IMR-90 (cell line): Measurements from ENCODE around the gene ATP9B. TPM values are rescaled to one million over a fixed set of nuclear protein-coding genes. Genes with fewer than 3 reads are reported as not detected.

Experiments used
- ATAC-seq: fragments of 200-7000 bp; cut with Tn5 transposase; 2 replicates; pipeline ENCODE4 v1.9.1; 2020; ENCODE audit warnings: low read depth, mild to moderate bottlenecking, moderate library complexity
- BruUV-seq: library from RNA; stranded (reverse); fragments of 400-500 nt; replicated peaks from 2 replicates; lab custom pipeline; 2021; lab: Mats Ljungman, UMichigan
- CTCF ChIA-PET: fragments of 300-600 bp; formaldehyde crosslinking; extraction: SDS; loops from one replicate; lab custom pipeline; 2021; ENCODE audit warnings: antibody characterized with exemption; lab: Yijun Ruan, JAX
- POLR2A ChIA-PET: fragments of 300-600 bp; sonication (Branson Sonifier 250); formaldehyde crosslinking; loops from one replicate; lab custom pipeline; 2022; ENCODE audit warnings: antibody characterized with exemption; ENCODE audit not compliant: unreplicated experiment; lab: Charles Lee
- DNase-seq: peaks from one replicate; pipeline ENCODE4 v3.0.0; 2013
- H2AFZ ChIP-seq: replicated peaks from 2 replicates; pipeline ENCODE3; 2013; ENCODE audit warnings: low read length, mild to moderate bottlenecking; ENCODE audit not compliant: poor library complexity
- H2AK5ac ChIP-seq: 2 replicates; pipeline ENCODE4 v1.6.1; 2013; ENCODE audit warnings: low read depth, low read length, inconsistent platforms
- H2AK9ac ChIP-seq: replicated peaks from 2 replicates; pipeline ENCODE3; 2013; ENCODE audit warnings: mild to moderate bottlenecking, low read depth, low read length, moderate library complexity; ENCODE audit not compliant: poor library complexity
- H2BK120ac ChIP-seq: 2 replicates; pipeline ENCODE4 v1.6.1; 2013; ENCODE audit warnings: low read depth, low read length, inconsistent platforms
- H2BK15ac ChIP-seq: 3 replicates; pipeline ENCODE4 v1.6.1; 2013; ENCODE audit warnings: low read depth, low read length, inconsistent platforms
- H2BK20ac ChIP-seq: 2 replicates; pipeline ENCODE4 v1.6.1; 2013; ENCODE audit warnings: low read depth, mild to moderate bottlenecking, inconsistent platforms, low read length, moderate library complexity
- H2BK5ac ChIP-seq: 2 replicates; pipeline ENCODE4 v1.6.1; 2013; ENCODE audit warnings: mild to moderate bottlenecking, low read depth, low read length, inconsistent platforms; ENCODE audit not compliant: poor library complexity, severe bottlenecking
- H3K14ac ChIP-seq: replicated peaks from 2 replicates; pipeline ENCODE4 v1.6.1; 2013; ENCODE audit warnings: low read depth, low read length, inconsistent platforms
- H3K18ac ChIP-seq: 2 replicates; pipeline ENCODE4 v1.6.1; 2013; ENCODE audit warnings: low read depth, low read length, control low read depth
- H3K23ac ChIP-seq: 2 replicates; pipeline ENCODE4 v1.6.1; 2013; ENCODE audit warnings: low read depth, low read length, inconsistent platforms
- H3K27ac ChIP-seq: 2 replicates; pipeline ENCODE4 v1.5.1; 2013; ENCODE audit warnings: mild to moderate bottlenecking, control low read depth, low read length; ENCODE audit not compliant: insufficient read depth
- H3K27me3 ChIP-seq: 2 replicates; pipeline ENCODE4 v1.6.1; 2013; ENCODE audit warnings: low read length; ENCODE audit not compliant: control insufficient read depth, insufficient read depth
- H3K36me3 ChIP-seq: 2 replicates; pipeline ENCODE4 v1.6.1; 2013; ENCODE audit warnings: low read length, mixed read lengths; ENCODE audit not compliant: control insufficient read depth, insufficient read depth
- H3K4ac ChIP-seq: 2 replicates; pipeline ENCODE4 v1.6.1; 2013; ENCODE audit warnings: low read depth, low read length, inconsistent platforms
- H3K4me1 ChIP-seq: 2 replicates; pipeline ENCODE4 v1.6.1; 2013; ENCODE audit warnings: low read length, mixed read lengths; ENCODE audit not compliant: control insufficient read depth, insufficient read depth
- H3K4me2 ChIP-seq: 2 replicates; pipeline ENCODE4 v1.6.1; 2013; ENCODE audit warnings: low read depth, mild to moderate bottlenecking, control low read depth, low read length, moderate library complexity
- H3K4me3 ChIP-seq: 2 replicates; pipeline ENCODE4 v1.5.1; 2013; ENCODE audit warnings: low read depth, mild to moderate bottlenecking, control low read depth, low read length, moderate library complexity; ENCODE audit not compliant: insufficient read depth
- H3K56ac ChIP-seq: 2 replicates; pipeline ENCODE4 v1.6.1; 2013; ENCODE audit warnings: low read length, inconsistent platforms; ENCODE audit not compliant: insufficient read depth; ENCODE audit errors: extremely low read depth
- H3K79me1 ChIP-seq, 2 experiments: 2 replicates each; pipeline ENCODE4 v1.6.1; 2013; ENCODE audit warnings: low read length in 2 of 2, inconsistent platforms in 1 of 2, low read depth in 1 of 2
- H3K9ac ChIP-seq: 2 replicates; pipeline ENCODE4 v1.6.1; 2013; ENCODE audit warnings: low read depth, low read length, control low read depth
- H3K9me1 ChIP-seq: 2 replicates; pipeline ENCODE4 v1.6.1; 2013; ENCODE audit warnings: low read length, inconsistent platforms; ENCODE audit not compliant: insufficient read depth
- H3K9me3 ChIP-seq: 2 replicates; pipeline ENCODE4 v1.6.1; 2013; ENCODE audit warnings: low read length; ENCODE audit not compliant: control insufficient read depth, insufficient read depth
- H4K20me1 ChIP-seq: 2 replicates; pipeline ENCODE4 v1.6.1; 2013; ENCODE audit warnings: low read length, inconsistent platforms; ENCODE audit not compliant: insufficient read depth
- H4K5ac ChIP-seq: 2 replicates; pipeline ENCODE4 v1.6.1; 2013; ENCODE audit warnings: mild to moderate bottlenecking, low read depth, low read length, control low read depth
- H4K8ac ChIP-seq, 2 experiments: 2 replicates each; pipeline ENCODE4 v1.6.1; 2013; ENCODE audit warnings: low read depth in 2 of 2, low read length in 2 of 2, control low read depth in 1 of 2, inconsistent platforms in 1 of 2
- H4K91ac ChIP-seq: 2 replicates; pipeline ENCODE4 v1.6.1; 2013; ENCODE audit warnings: low read depth, low read length, inconsistent platforms; ENCODE audit not compliant: insufficient read depth
- CEBPB ChIP-seq: IDR thresholded peaks from 2 replicates; pipeline ENCODE4 v1.6.1; 2012; ENCODE audit warnings: low read depth, low read length, improper control_type of control experiment
- CHD1 ChIP-seq: IDR thresholded peaks from 2 replicates; pipeline ENCODE4 v1.6.1; 2012; ENCODE audit warnings: low read depth, low read length, improper control_type of control experiment
- CTCF ChIP-seq: conservative IDR thresholded peaks from 2 replicates; pipeline ENCODE4 v1.5.1; 2012; ENCODE audit warnings: mild to moderate bottlenecking, low read depth, low read length, improper control_type of control experiment
- MAZ ChIP-seq: IDR thresholded peaks from 2 replicates; pipeline ENCODE4 v1.6.1; 2012; ENCODE audit warnings: low read depth, mild to moderate bottlenecking, low read length, improper control_type of control experiment, moderate library complexity, borderline replicate concordance
- MXI1 ChIP-seq: IDR thresholded peaks from 2 replicates; pipeline ENCODE4 v1.6.1; 2012; ENCODE audit warnings: low read depth, mild to moderate bottlenecking, low read length, moderate library complexity, borderline replicate concordance
- NFE2L2 ChIP-seq: fragments of 150-350 bp; IDR thresholded peaks from 2 replicates; pipeline ENCODE4 v1.6.1; 2016; ENCODE audit warnings: low read depth, mild to moderate bottlenecking, low read length
- POLR2A ChIP-seq: IDR thresholded peaks from 2 replicates; pipeline ENCODE4 v1.6.1; 2012; ENCODE audit warnings: mild to moderate bottlenecking, low read depth, low read length
- RAD21 ChIP-seq: IDR thresholded peaks from 2 replicates; pipeline ENCODE4 v1.6.1; 2012; ENCODE audit warnings: low read length, improper control_type of control experiment
- RCOR1 ChIP-seq: IDR thresholded peaks from 2 replicates; pipeline ENCODE4 v1.6.1; 2012; ENCODE audit warnings: mild to moderate bottlenecking, low read length, improper control_type of control experiment; ENCODE audit not compliant: insufficient replicate concordance
- WGBS, 2 experiments: methylation state at CpG; one replicate each; pipeline versions ENCODE4 v1.1.5 to v1.1.7; 2013; ENCODE audit warnings: missing lambda C conversion rate in 2 of 2; ENCODE audit not compliant: insufficient read length in 1 of 2; ENCODE audit errors: extremely low coverage in 2 of 2; 5-methylcytosine and 5-hydroxymethylcytosine counted together
- dilution Hi-C: fragments of 300-500 bp; cut with HindIII; formaldehyde crosslinking; loops from one replicate; pipeline ENCODE4 v1.14.3; 2018; ENCODE audit warnings: low sequenced_read_pairs; ENCODE audit not compliant: unreplicated experiment
- in situ Hi-C: fragments of 300-500 bp; cut with MboI; formaldehyde crosslinking; loops from 3 replicates; pipeline ENCODE4 v1.14.3; 2019; ENCODE audit warnings: low sequenced_read_pairs, inconsistent platforms, mixed read lengths
- intact Hi-C: fragments of 100-400 bp; cut with micrococcal nuclease; formaldehyde crosslinking; loops from 2 replicates; pipeline ENCODE4 v1.10.0; 2022
- polyA plus RNA-seq, 3 experiments: library from polyadenylated mRNA; depleted of rRNA; stranded (reverse); fragments of >200 nt; gene quantifications; 2 replicates each; pipeline ENCODE4 v1.2.3, GENCODE V29; 2012; ENCODE audit warnings: low replicate concordance in 1 of 3
- total RNA-seq: library from RNA; depleted of rRNA; stranded (reverse); fragments of >200 nt; gene quantifications from 2 replicates; pipeline ENCODE4 v1.2.3, GENCODE V29; 2012
- TF ChIP-seq, protein P1 (sequence below): fragments of 150-350 bp; IDR thresholded peaks from 2 replicates; pipeline ENCODE4 v1.6.1; 2016; ENCODE audit warnings: low read depth, mild to moderate bottlenecking, low read length, moderate library complexity, borderline replicate concordance

Gene ATP9B
- total and polyA plus RNA-seq, 2 of the 4 experiments (the other 2 are of a cell fraction), result 11.0 to 11.5 TPM

DNA sequence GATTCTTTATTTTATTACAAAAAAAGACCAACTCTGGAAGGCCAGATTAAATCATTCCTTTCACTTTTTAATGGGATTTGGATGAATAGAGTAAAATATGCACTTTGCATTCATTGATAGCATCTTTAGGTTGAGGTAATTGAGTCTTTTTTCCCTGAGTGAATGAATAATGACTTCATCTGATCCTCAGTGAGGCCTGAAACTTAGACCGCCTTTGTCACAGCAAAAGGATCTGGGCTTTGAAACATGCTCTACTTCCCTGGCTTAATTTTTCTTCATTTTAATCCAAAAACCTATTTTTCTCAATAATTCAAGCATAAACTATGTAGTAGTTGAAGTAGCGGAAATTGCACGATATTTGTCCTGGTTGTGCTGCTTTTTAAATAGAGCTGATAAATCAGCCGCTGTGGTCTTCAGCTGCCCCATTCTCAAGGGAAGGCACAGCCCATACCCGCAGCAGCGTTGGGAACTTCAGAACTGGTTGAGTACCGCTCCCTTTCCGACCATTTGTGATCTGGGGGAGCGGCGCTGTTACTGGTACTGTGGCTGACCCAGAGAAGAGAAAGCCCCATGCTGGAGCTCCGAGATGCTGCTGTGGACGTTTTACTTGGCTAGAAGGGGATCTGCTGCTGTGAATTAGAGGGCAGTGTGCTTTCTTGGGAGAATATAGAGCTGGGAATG lies 181.2 kb downstream of the ATP9B start:
- ATAC-seq (no peak), DNase-seq (no peak)
- intact Hi-C loops, result no loop called here
- BruUV-seq, result no TSS peak
- Histone ChIP-seq H2AK5ac (no peak overlapping the region), H4K8ac (no peak overlapping the region), H3K27ac (no peak overlapping the region), H2AFZ (no peak overlapping the region), H2BK5ac (no peak overlapping the region), H4K5ac (no peak overlapping the region), H2BK120ac (no peak overlapping the region), H3K9me1 (no peaks in the 10 kb centered on the region; the same call in 1 of the 2 replicates), H2AK9ac (no peak overlapping the region), H3K14ac (no peak overlapping the region), H2BK20ac (no peak overlapping the region), H3K18ac (no peak overlapping the region), H3K27me3 (no peaks in the 10 kb centered on the region), H4K20me1 (no peaks in the 10 kb centered on the region), H3K79me1 (peaks cover 0 to 2% of the 10 kb centered on the region in 2 experiments; a peak in 2 of 4 replicates), H3K23ac (no peak overlapping the region), H3K36me3 (peaks cover 4% of the 10 kb centered on the region; the same call in 1 of the 2 replicates), H3K4me3 (no peak overlapping the region), H3K4me2 (no peak overlapping the region), H3K4me1 (no peaks in the 10 kb centered on the region), H3K4ac (no peak overlapping the region), H3K9ac (no peak overlapping the region), H3K56ac (no peak overlapping the region), H2BK15ac (no peak overlapping the region), H4K91ac (no peak overlapping the region), H3K9me3 (no peaks in the 10 kb centered on the region)
- WGBS, 2 experiments, result 92% methylated on average over 7 of the region's 12 CpGs; no CpG with 5 or more reads in 1 of the 2 experiments
- TF ChIP-seq NFE2L2, result no peak
- TF ChIP-seq, protein P1, sequence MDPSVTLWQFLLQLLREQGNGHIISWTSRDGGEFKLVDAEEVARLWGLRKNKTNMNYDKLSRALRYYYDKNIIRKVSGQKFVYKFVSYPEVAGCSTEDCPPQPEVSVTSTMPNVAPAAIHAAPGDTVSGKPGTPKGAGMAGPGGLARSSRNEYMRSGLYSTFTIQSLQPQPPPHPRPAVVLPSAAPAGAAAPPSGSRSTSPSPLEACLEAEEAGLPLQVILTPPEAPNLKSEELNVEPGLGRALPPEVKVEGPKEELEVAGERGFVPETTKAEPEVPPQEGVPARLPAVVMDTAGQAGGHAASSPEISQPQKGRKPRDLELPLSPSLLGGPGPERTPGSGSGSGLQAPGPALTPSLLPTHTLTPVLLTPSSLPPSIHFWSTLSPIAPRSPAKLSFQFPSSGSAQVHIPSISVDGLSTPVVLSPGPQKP, result no peak
- no peak for TF ChIP-seq CEBPB
- no peak for TF ChIP-seq MAZ
- no peak for TF ChIP-seq RAD21
- no peak for TF ChIP-seq CTCF
- no peak for TF ChIP-seq POLR2A
- no peak for TF ChIP-seq CHD1
- TF ChIP-seq RCOR1, result no peak
- no peak for TF ChIP-seq MXI1
- ChIA-PET CTCF (no interaction called here), POLR2A (no interaction called here)
- dilution Hi-C loops, result no loop called here
- in situ Hi-C loops, result no loop called here
